Measurements from ENCODE around the gene SRL.
"Not testable (repeated sequence)": the region's sequence is repeated elsewhere in the genome, so short reads cannot be mapped to it uniquely, and the experiment has no call there.

The SRL gene

DNA sequence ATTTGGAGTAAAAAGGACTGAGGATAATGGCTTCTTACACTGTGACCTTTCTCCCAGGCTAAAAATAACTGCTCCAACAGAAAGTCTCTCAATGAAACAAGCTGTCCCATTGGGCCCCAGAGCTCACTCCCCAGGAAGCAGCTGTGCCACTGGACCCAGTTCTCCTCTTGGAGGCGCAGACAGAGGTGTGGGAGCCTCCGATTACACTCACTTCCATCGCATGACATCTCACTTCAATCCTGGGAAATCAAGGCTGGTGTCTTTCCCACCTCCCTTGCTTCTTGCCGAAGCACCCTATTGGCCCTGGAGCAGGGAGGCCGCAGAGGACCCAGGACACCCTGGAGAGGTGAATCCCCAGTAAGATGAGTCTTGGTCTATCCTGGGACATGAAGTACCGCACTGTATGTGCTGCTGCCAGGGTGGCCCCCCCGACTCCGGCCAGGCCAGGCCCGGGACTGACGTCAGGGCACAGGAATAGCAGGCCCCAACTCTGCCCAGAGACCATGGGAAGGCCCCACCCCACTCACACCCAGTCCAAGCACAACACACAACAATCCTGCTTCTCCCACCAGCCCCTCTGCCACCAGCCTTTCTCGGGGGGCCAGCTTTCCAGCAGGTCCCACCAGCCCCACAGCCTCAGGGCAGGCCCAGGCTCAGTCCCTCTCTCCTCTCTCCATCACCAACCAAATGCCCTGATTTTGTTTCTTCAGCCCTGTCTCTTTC is 29.5 kb downstream of the SRL start:
- ATAC-seq (replicated peaks; ENCODE audit: extremely low read depth, poor library complexity, severe bottlenecking) = no peak

DNA sequence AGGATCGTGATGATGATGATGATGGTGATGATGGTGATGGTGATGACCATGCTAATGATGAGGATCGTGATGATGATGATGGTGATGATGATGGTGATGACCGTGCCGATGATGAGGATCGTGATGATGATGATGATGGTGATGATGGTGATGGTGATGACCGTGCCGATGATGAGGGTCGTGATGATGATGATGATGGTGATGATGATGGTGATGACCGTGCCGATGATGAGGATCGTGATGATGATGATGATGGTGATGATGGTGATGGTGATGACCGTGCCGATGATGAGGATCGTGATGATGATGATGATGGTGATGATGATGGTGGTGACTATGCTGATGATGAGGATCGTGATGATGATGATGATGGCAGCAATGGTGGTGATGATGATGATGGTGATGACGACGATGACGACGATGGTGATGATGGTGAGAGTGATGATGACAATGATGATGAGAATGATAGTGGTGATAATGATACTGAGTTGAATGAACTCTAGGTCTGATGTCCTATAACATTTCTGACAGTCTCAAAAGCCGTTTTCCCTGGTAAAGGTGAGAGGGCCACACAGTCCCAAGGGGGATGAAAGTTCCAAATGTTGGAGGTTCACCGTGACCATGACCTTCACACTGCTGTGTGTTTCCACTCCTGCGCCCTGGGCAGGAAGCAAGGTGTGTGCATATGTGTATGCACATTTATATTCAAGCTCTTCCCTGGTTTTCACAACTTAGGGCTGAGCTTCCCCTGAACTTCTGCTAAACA is 30.3 kb downstream of the SRL start:
- not testable (repeated sequence) for H3K27ac Mint-ChIP-seq (ENCODE audit: low read depth); H3K4me3 Mint-ChIP-seq; H3K9me3 Mint-ChIP-seq; DNase-seq (ENCODE audit: low spot score in 2 of 2); H3K36me3 Mint-ChIP-seq (ENCODE audit: insufficient read depth); H3K4me1 Mint-ChIP-seq; ATAC-seq (replicated peaks; ENCODE audit: extremely low read depth, poor library complexity, severe bottlenecking)
- peaks cover 26% of the 10 kb centered on the region for H3K27me3 Mint-ChIP-seq

More for the DNA sequence above, 29.5 kb downstream of the SRL start:
- H3K36me3 Mint-ChIP-seq (ENCODE audit: insufficient read depth) = peaks cover 2% of the 10 kb centered on the region
- no peaks in the 10 kb centered on the region for H3K4me1 Mint-ChIP-seq
- no peak overlapping the region for H3K4me3 Mint-ChIP-seq
- DNase-seq (ENCODE audit: low spot score in 2 of 2) = no peak
- peaks cover 26% of the 10 kb centered on the region for H3K27me3 Mint-ChIP-seq
- H3K9me3 Mint-ChIP-seq = no peaks in the 10 kb centered on the region
- no peak overlapping the region for H3K27ac Mint-ChIP-seq (ENCODE audit: low read depth)

DNA sequence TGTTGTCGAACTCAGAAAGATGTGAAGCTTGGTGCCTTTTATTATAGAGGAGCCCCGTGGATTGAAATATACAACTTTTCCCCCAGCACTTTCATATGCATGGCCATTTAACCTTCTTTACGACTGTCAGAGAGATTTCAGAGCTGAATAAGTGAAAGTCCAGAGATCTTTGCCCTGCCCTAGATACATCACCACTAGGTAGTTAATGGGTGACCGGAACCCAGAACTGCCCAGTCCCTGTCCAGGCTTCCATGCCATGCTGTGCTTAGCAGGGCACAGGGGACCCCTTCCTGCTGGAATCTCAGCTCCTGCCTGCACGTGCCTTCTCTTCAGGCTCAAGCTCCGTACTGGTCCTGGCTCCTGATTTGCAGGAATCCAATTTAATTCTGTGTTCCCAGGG is 32.2 kb downstream of the SRL start:
- H3K27ac Mint-ChIP-seq (ENCODE audit: low read depth) = no peak overlapping the region
- peaks cover 5% of the 10 kb centered on the region for H3K36me3 Mint-ChIP-seq (ENCODE audit: insufficient read depth)
- DNase-seq (ENCODE audit: low spot score in 2 of 2) (no peak), ATAC-seq (replicated peaks; ENCODE audit: extremely low read depth, poor library complexity, severe bottlenecking) (no peak)
- peaks cover 9% of the 10 kb centered on the region for H3K4me1 Mint-ChIP-seq
- H3K9me3 Mint-ChIP-seq = no peaks in the 10 kb centered on the region
- H3K4me3 Mint-ChIP-seq = no peak overlapping the region
- peaks cover 10% of the 10 kb centered on the region for H3K27me3 Mint-ChIP-seq

- no peak overlapping the region for H3K4me3 Mint-ChIP-seq
- peaks cover 10% of the 10 kb centered on the region for H3K27me3 Mint-ChIP-seq
- ATAC-seq (replicated peaks; ENCODE audit: extremely low read depth, poor library complexity, severe bottlenecking) (no peak), DNase-seq (ENCODE audit: low spot score in 2 of 2) (no peak)
- no peak overlapping the region for H3K27ac Mint-ChIP-seq (ENCODE audit: low read depth)
- peaks cover 9% of the 10 kb centered on the region for H3K4me1 Mint-ChIP-seq
- no peaks in the 10 kb centered on the region for H3K9me3 Mint-ChIP-seq
- H3K36me3 Mint-ChIP-seq (ENCODE audit: insufficient read depth) = peaks cover 5% of the 10 kb centered on the region
Measured at GRCh38 chr16:4208341-4208751, 33.5 kb downstream of the SRL start.

GRCh38 chr16:4207683-4208340 is 34.1 kb downstream of the SRL start:
- Mint-ChIP-seq H3K27ac (ENCODE audit: low read depth) (no peak overlapping the region), H3K4me3 (peak overlapping the region; percentile 41)

GRCh38 chr16:4207229-4207628 is 34.7 kb downstream of the SRL start:
- peak overlapping the region; percentile 54 for H3K27ac Mint-ChIP-seq (ENCODE audit: low read depth)
- H3K4me1 Mint-ChIP-seq = peaks cover 9% of the 10 kb centered on the region
- H3K4me3 Mint-ChIP-seq = peak overlapping the region; percentile 41
- H3K36me3 Mint-ChIP-seq (ENCODE audit: insufficient read depth) = peaks cover 5% of the 10 kb centered on the region
- DNase-seq (ENCODE audit: low spot score in 2 of 2) = no peak
- ATAC-seq (replicated peaks; ENCODE audit: extremely low read depth, poor library complexity, severe bottlenecking) = no peak
- no peaks in the 10 kb centered on the region for H3K9me3 Mint-ChIP-seq
- peaks cover 10% of the 10 kb centered on the region for H3K27me3 Mint-ChIP-seq

More at GRCh38 chr16:4207683-4208340, 34.1 kb downstream of the SRL start:
- ATAC-seq (replicated peaks; ENCODE audit: extremely low read depth, poor library complexity, severe bottlenecking) = no peak
- H3K9me3 Mint-ChIP-seq = no peaks in the 10 kb centered on the region
- no peak for DNase-seq (ENCODE audit: low spot score in 2 of 2)
- peaks cover 9% of the 10 kb centered on the region for H3K4me1 Mint-ChIP-seq
- peaks cover 10% of the 10 kb centered on the region for H3K27me3 Mint-ChIP-seq
- peaks cover 5% of the 10 kb centered on the region for H3K36me3 Mint-ChIP-seq (ENCODE audit: insufficient read depth)

GRCh38 chr16:4206680-4207079 is 35.2 kb downstream of the SRL start:
- no peak for DNase-seq (ENCODE audit: low spot score in 2 of 2)
- H3K9me3 Mint-ChIP-seq = no peaks in the 10 kb centered on the region
- H3K27me3 Mint-ChIP-seq = peaks cover 10% of the 10 kb centered on the region
- peaks cover 5% of the 10 kb centered on the region for H3K36me3 Mint-ChIP-seq (ENCODE audit: insufficient read depth)
- peak overlapping the region; percentile 41 for H3K4me3 Mint-ChIP-seq
- peak overlapping the region; percentile 54 for H3K27ac Mint-ChIP-seq (ENCODE audit: low read depth)
- H3K4me1 Mint-ChIP-seq = peaks cover 9% of the 10 kb centered on the region
- no peak for ATAC-seq (replicated peaks; ENCODE audit: extremely low read depth, poor library complexity, severe bottlenecking)

DNA sequence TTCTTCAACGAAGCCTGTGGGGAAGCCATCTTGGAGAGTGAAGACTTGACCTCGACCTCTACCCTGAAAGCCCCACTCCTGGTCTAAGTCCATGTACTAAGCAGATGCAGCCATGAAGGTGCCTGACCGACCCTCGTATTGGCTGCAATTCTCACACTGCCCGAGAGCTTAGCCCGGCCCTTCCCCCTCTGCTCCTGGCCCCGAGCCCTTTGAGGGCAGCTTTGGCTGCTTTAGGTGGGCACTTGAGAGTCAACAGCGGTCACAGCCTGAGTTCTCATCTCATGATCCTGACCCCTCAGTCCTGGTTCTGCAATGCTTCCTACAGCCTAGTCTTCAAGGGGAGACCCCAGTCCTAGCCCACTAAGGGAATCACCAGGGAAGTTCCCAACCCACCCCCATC is 35.9 kb downstream of the SRL start:
- no peak overlapping the region for H3K4me3 Mint-ChIP-seq
- H3K4me1 Mint-ChIP-seq = peaks cover 9% of the 10 kb centered on the region
- peaks cover 5% of the 10 kb centered on the region for H3K36me3 Mint-ChIP-seq (ENCODE audit: insufficient read depth)
- no peak for ATAC-seq (replicated peaks; ENCODE audit: extremely low read depth, poor library complexity, severe bottlenecking)
- no peak for DNase-seq (ENCODE audit: low spot score in 2 of 2)
- no peaks in the 10 kb centered on the region for H3K9me3 Mint-ChIP-seq
- H3K27ac Mint-ChIP-seq (ENCODE audit: low read depth) = no peak overlapping the region
- H3K27me3 Mint-ChIP-seq = peaks cover 10% of the 10 kb centered on the region

GRCh38 chr16:4204521-4204920 is 37.4 kb downstream of the SRL start:
- no peaks in the 10 kb centered on the region for H3K9me3 Mint-ChIP-seq
- H3K27ac Mint-ChIP-seq (ENCODE audit: low read depth) = no peak overlapping the region
- peaks cover 10% of the 10 kb centered on the region for H3K27me3 Mint-ChIP-seq
- H3K4me3 Mint-ChIP-seq = no peak overlapping the region
- peaks cover 9% of the 10 kb centered on the region for H3K4me1 Mint-ChIP-seq
- DNase-seq (ENCODE audit: low spot score in 2 of 2) (no peak), ATAC-seq (replicated peaks; ENCODE audit: extremely low read depth, poor library complexity, severe bottlenecking) (no peak)
- H3K36me3 Mint-ChIP-seq (ENCODE audit: insufficient read depth) = peaks cover 4% of the 10 kb centered on the region

DNA sequence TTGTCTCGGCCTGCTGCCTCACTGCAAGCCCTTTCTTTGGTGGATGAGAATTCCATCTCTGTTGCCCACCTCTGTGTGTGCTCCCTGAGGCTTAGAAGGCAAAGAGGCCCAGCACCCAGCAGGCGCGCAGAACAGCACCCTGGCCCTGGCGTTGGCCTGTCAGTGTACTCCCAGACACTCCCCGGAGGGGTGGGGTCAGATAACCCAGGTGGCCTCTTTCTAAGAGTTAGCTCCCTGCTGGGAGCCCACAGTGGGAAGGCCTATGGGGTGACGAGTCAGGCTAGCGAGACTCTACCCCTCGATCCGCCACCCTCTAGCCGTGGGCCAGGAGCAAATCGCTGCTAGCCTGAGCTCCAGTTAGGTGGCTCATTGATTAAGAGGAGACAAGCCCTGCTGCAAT is 38.1 kb downstream of the SRL start:
- no peak overlapping the region for H3K4me3 Mint-ChIP-seq
- H3K36me3 Mint-ChIP-seq (ENCODE audit: insufficient read depth) = peaks cover 4% of the 10 kb centered on the region
- ATAC-seq (replicated peaks; ENCODE audit: extremely low read depth, poor library complexity, severe bottlenecking) (no peak), DNase-seq (ENCODE audit: low spot score in 2 of 2) (no peak)
- no peaks in the 10 kb centered on the region for H3K9me3 Mint-ChIP-seq
- H3K27ac Mint-ChIP-seq (ENCODE audit: low read depth) = no peak overlapping the region
- peaks cover 10% of the 10 kb centered on the region for H3K27me3 Mint-ChIP-seq
- H3K4me1 Mint-ChIP-seq = peaks cover 9% of the 10 kb centered on the region

GRCh38 chr16:4202615-4203345 is 39.1 kb downstream of the SRL start:
- Mint-ChIP-seq H3K27ac (ENCODE audit: low read depth) (no peak overlapping the region), H3K27me3 (peaks cover 10% of the 10 kb centered on the region), H3K36me3 (ENCODE audit: insufficient read depth) (peaks cover 4% of the 10 kb centered on the region), H3K9me3 (no peaks in the 10 kb centered on the region), H3K4me1 (peaks cover 9% of the 10 kb centered on the region), H3K4me3 (no peak overlapping the region)
- ATAC-seq (replicated peaks; ENCODE audit: extremely low read depth, poor library complexity, severe bottlenecking) (no peak), DNase-seq (ENCODE audit: low spot score in 2 of 2) (no peak)

GRCh38 chr16:4200781-4201137 is 41.1 kb downstream of the SRL start:
- no peaks in the 10 kb centered on the region for H3K9me3 Mint-ChIP-seq
- no peaks in the 10 kb centered on the region for H3K4me1 Mint-ChIP-seq
- ATAC-seq (replicated peaks; ENCODE audit: extremely low read depth, poor library complexity, severe bottlenecking) (no peak), DNase-seq (ENCODE audit: low spot score in 2 of 2) (no peak)
- H3K27me3 Mint-ChIP-seq = no peaks in the 10 kb centered on the region
- H3K27ac Mint-ChIP-seq (ENCODE audit: low read depth) = no peak overlapping the region
- H3K4me3 Mint-ChIP-seq = no peak overlapping the region
- H3K36me3 Mint-ChIP-seq (ENCODE audit: insufficient read depth) = peaks cover 2% of the 10 kb centered on the region
